GM23338 (cell line): ENCODE results near the gene GPR37L1. TPM values are rescaled to one million over a fixed set of nuclear protein-coding genes. Genes with fewer than 3 reads are reported as not detected.

Experiments
- ATAC-seq: fragments of 200-7000 bp; cut with Tn5 transposase; 3 replicates; pipeline ENCODE4 v1.9.1; 2020
- DNase-seq: peaks from one replicate; pipeline ENCODE4 v3.0.0-alpha.2; 2015; ENCODE audit warnings: low spot score
- H2AFZ ChIP-seq: fragments of 200-600 bp; sonication (generic); 2 replicates; pipeline ENCODE4 v1.8.0; 2016; ENCODE audit warnings: antibody characterized with exemption, mild to moderate bottlenecking, moderate library complexity
- H3F3A ChIP-seq: fragments of 200-600 bp; sonication (generic); replicated peaks from 2 replicates; pipeline ENCODE4 v1.8.0; 2017; ENCODE audit warnings: antibody characterized with exemption, mixed run types, low read depth
- H3K27ac ChIP-seq: fragments of 200-600 bp; sonication (generic); 2 replicates; pipeline ENCODE4 v1.6.1; 2016; ENCODE audit warnings: low read depth
- H3K27me3 ChIP-seq: fragments of 200-600 bp; sonication (generic); 2 replicates; pipeline ENCODE4 v1.8.0; 2016; ENCODE audit warnings: mild to moderate bottlenecking, mixed run types, moderate library complexity; ENCODE audit not compliant: insufficient read depth
- H3K36me3 ChIP-seq: fragments of 200-600 bp; sonication (generic); 2 replicates; pipeline ENCODE4 v1.8.0; 2016; ENCODE audit warnings: mild to moderate bottlenecking; ENCODE audit not compliant: insufficient read depth
- H3K4me1 ChIP-seq: fragments of 200-600 bp; sonication (generic); 2 replicates; pipeline ENCODE4 v1.8.0; 2016; ENCODE audit warnings: mild to moderate bottlenecking, moderate library complexity; ENCODE audit not compliant: insufficient read depth
- H3K4me2 ChIP-seq: fragments of 200-600 bp; sonication (generic); 2 replicates; pipeline ENCODE4 v1.7.1; 2017; ENCODE audit warnings: mixed run types
- H3K4me3 ChIP-seq: fragments of 200-600 bp; sonication (generic); 2 replicates; pipeline ENCODE4 v1.6.1; 2016; ENCODE audit warnings: mixed run types
- H3K79me2 ChIP-seq: fragments of 200-600 bp; sonication (generic); replicated peaks from 2 replicates; pipeline ENCODE4 v1.8.0; 2017; ENCODE audit warnings: mild to moderate bottlenecking; ENCODE audit not compliant: insufficient read depth
- H3K9me2 ChIP-seq: fragments of 200-600 bp; sonication (generic); 2 replicates; pipeline ENCODE4 v1.8.0; 2017; ENCODE audit not compliant: insufficient read depth
- H4K20me1 ChIP-seq: fragments of 200-600 bp; sonication (generic); replicated peaks from 2 replicates; pipeline ENCODE4 v1.8.0; 2017; ENCODE audit warnings: mild to moderate bottlenecking; ENCODE audit not compliant: insufficient read depth
- H3K27ac Mint-ChIP-seq: 2 replicates; pipeline ENCODE4 v1.8.0; 2020; ENCODE audit warnings: inconsistent platforms, mild to moderate bottlenecking, moderate library complexity, mixed read lengths
- H3K27me3 Mint-ChIP-seq: 3 replicates; pipeline ENCODE4 v1.8.0; 2022; ENCODE audit warnings: low read depth, mild to moderate bottlenecking, moderate library complexity, mixed read lengths, inconsistent platforms; ENCODE audit not compliant: insufficient read depth, poor library complexity
- H3K36me3 Mint-ChIP-seq: 3 replicates; pipeline ENCODE4 v1.8.0; 2021; ENCODE audit warnings: low read depth, mild to moderate bottlenecking, inconsistent platforms, moderate library complexity, mixed read lengths
- H3K4me1 Mint-ChIP-seq: 3 replicates; pipeline ENCODE4 v1.8.0; 2020; ENCODE audit warnings: mild to moderate bottlenecking, inconsistent platforms, mixed read lengths
- H3K4me3 Mint-ChIP-seq: 3 replicates; pipeline ENCODE4 v1.8.0; 2021; ENCODE audit warnings: moderate library complexity, mild to moderate bottlenecking, inconsistent platforms, mixed read lengths
- H3K9me3 Mint-ChIP-seq: 3 replicates; pipeline ENCODE4 v1.8.0; 2020; ENCODE audit warnings: moderate library complexity, mild to moderate bottlenecking, inconsistent platforms, mixed read lengths
- CREB1 ChIP-seq: fragments of 250-450 bp; sonication (Bioruptor Pico); IDR thresholded peaks from 2 replicates; pipeline ENCODE4 v1.5.0; 2020; ENCODE audit warnings: low read depth, mild to moderate bottlenecking, moderate library complexity
- CTCF ChIP-seq, 2 experiments: fragments of 200-600 bp in 1 of 2; sonication (generic) in 1 of 2; conservative IDR thresholded peaks; 2 replicates each; pipeline versions ENCODE4 v1.5.1 to v1.6.1; 2016 to 2017; ENCODE audit warnings: antibody characterized with exemption in 2 of 2, low read depth in 2 of 2, mild to moderate bottlenecking in 2 of 2, moderate library complexity in 1 of 2
- ETS1 ChIP-seq: IDR thresholded peaks from 2 replicates; pipeline ENCODE4 v1.6.1; 2016; ENCODE audit warnings: antibody characterized with exemption
- EZH2 ChIP-seq: fragments of 200-600 bp; sonication (generic); IDR thresholded peaks from one replicate; pipeline ENCODE4 v1.8.0; 2017; ENCODE audit warnings: antibody characterized with exemption, mild to moderate bottlenecking, low read depth; ENCODE audit not compliant: unreplicated experiment
- EZH2phosphoT487 ChIP-seq: fragments of 200-600 bp; sonication (generic); IDR thresholded peaks from one replicate; pipeline ENCODE4 v1.8.1; 2018; ENCODE audit warnings: antibody characterized with exemption; ENCODE audit not compliant: unreplicated experiment
- JUNB ChIP-seq: IDR thresholded peaks from one replicate; pipeline ENCODE4 v1.6.1; 2016; ENCODE audit warnings: antibody characterized with exemption; ENCODE audit not compliant: unreplicated experiment
- NANOG ChIP-seq: IDR thresholded peaks from 2 replicates; pipeline ENCODE4 v1.6.1; 2016; ENCODE audit warnings: antibody characterized with exemption, borderline replicate concordance
- POLR2AphosphoS5 ChIP-seq: IDR thresholded peaks from 2 replicates; pipeline ENCODE4 v1.6.1; 2016; ENCODE audit warnings: antibody characterized with exemption, low read depth
- REST ChIP-seq: IDR thresholded peaks from one replicate; pipeline ENCODE4 v1.6.1; 2018; ENCODE audit warnings: antibody characterized with exemption; ENCODE audit not compliant: unreplicated experiment
- STAT1 ChIP-seq: IDR thresholded peaks from one replicate; pipeline ENCODE4 v1.6.1; 2016; ENCODE audit warnings: antibody characterized with exemption; ENCODE audit not compliant: unreplicated experiment
- ZNF331 ChIP-seq: fragments of 250-450 bp; sonication (Bioruptor Pico); IDR thresholded peaks from 2 replicates; pipeline ENCODE4 v1.5.0; 2020; ENCODE audit warnings: low read depth, mild to moderate bottlenecking, moderate library complexity
- ZNF462 ChIP-seq: fragments of 250-450 bp; sonication (Bioruptor Pico); IDR thresholded peaks from 2 replicates; pipeline ENCODE4 v1.5.0; 2020; ENCODE audit warnings: mild to moderate bottlenecking, moderate library complexity
- polyA plus RNA-seq: library from polyadenylated mRNA; unstranded; fragments of >200 nt; fragmentation: Nextera tagmentation; extraction: Ambion mirVana; gene quantifications from 2 replicates; pipeline ENCODE4 v1.2.1, GENCODE V29; 2016
- total RNA-seq: library from RNA; depleted of rRNA; stranded (reverse); fragments of >200 nt; shearing (Covaris generic); gene quantifications from 2 replicates; pipeline ENCODE4 v1.2.3, GENCODE V29; 2014

GPR37L1 gene
- total and polyA plus RNA-seq, 2 experiments from 2014 or later = 0.08 to 0.21 TPM

GRCh38 chr1:202093858-202094257 is 28.9 kb upstream of the GPR37L1 start:
- Histone ChIP-seq H3K4me1 (no peaks in the 10 kb centered on the region), H3K4me2 (no peak overlapping the region), H3K9me2 (no peaks in the 10 kb centered on the region), H3K4me3 (no peak overlapping the region), H3K27me3 (no peaks in the 10 kb centered on the region), H3F3A (no peaks in the 10 kb centered on the region), H3K27ac (no peak overlapping the region), H3K79me2 (no peaks in the 10 kb centered on the region), H4K20me1 (no peaks in the 10 kb centered on the region), H3K36me3 (no peaks in the 10 kb centered on the region; the same call in 1 of the 2 replicates), H2AFZ (no peak overlapping the region)
- H3K9me3 Mint-ChIP-seq = no peaks in the 10 kb centered on the region; the same call in 2 of the 3 replicates
- H3K27me3 Mint-ChIP-seq = peaks cover 9% of the 10 kb centered on the region
- no peak overlapping the region for H3K4me3 Mint-ChIP-seq
- H3K27ac Mint-ChIP-seq = no peak overlapping the region
- no peaks in the 10 kb centered on the region for H3K36me3 Mint-ChIP-seq
- H3K4me1 Mint-ChIP-seq = peaks cover 5% of the 10 kb centered on the region; the same call in 1 of the 3 replicates
- DNase-seq = no peak
- TF ChIP-seq ETS1 = no peak
- no peak for TF ChIP-seq EZH2
- no peak for TF ChIP-seq STAT1
- no peak for TF ChIP-seq ZNF462 (CRISPR knock-in tag)
- TF ChIP-seq REST = no peak
- TF ChIP-seq CTCF (conservative IDR thresholded peaks at IDR 0.05; ENCODE audit: low read depth in 2 of 2) = no peak
- TF ChIP-seq POLR2AphosphoS5 = no peak
- TF ChIP-seq CREB1 (CRISPR knock-in tag) = no peak
- TF ChIP-seq NANOG = no peak
- no peak for TF ChIP-seq JUNB
- TF ChIP-seq ZNF331 (CRISPR knock-in tag) = no peak
- no peak for TF ChIP-seq EZH2phosphoT487
- no peak for ATAC-seq
